K562 treated with DMSO at 1 percent for 48 hours (cell line): ENCODE results near the gene WFDC2. TPM values are rescaled to one million over a fixed set of nuclear protein-coding genes. Genes with fewer than 3 reads are reported as not detected.

Experiments used
- total RNA-seq: library from RNA; unstranded; fragments of 300-600 nt; gene quantifications from 2 replicates; pipeline ENCODE4 v1.2.3, GENCODE V29; 2022; ENCODE audit warnings: low replicate concordance; ENCODE audit errors: extremely low read depth

WFDC2 gene
- not detected in 2 replicates for total RNA-seq

GRCh38 chr20:45469336-45470261 is at the start of gene WFDC2:
Gene WFDC2, plus strand, starts transcription at chr20:45469753. Its CDS starts 29 bp downstream, at chr20:45469782.

GRCh38 chr20:45515147-45515913 is 45.8 kb downstream of the WFDC2 start, which contains the start of gene SPINT3:
Gene SPINT3, minus strand, starts transcription at chr20:45515622. Its CDS starts 14 bp downstream, at chr20:45515608.

Other genes starting within 250 kb of the WFDC2 start
- gene SEMG2, start 248.4 kb upstream of the WFDC2 start, total RNA-seq, result not detected in 2 replicates
- not detected in 2 replicates for gene SLPI, start 215.2 kb upstream of the WFDC2 start, total RNA-seq
- not detected in 2 replicates for gene RBPJL, start 162.9 kb upstream of the WFDC2 start, total RNA-seq
- not detected in 2 replicates for gene MATN4, start 161.5 kb upstream of the WFDC2 start, total RNA-seq
- not detected in 2 replicates for gene SDC4, start 121.3 kb upstream of the WFDC2 start, total RNA-seq
- not detected in 2 replicates for gene SYS1, start 106.6 kb upstream of the WFDC2 start, total RNA-seq
- gene TP53TG5, start 91.4 kb upstream of the WFDC2 start, total RNA-seq, result not detected in 2 replicates
- not detected in 2 replicates for gene DBNDD2, start 61.5 kb upstream of the WFDC2 start, total RNA-seq
- not detected in 2 replicates for gene PIGT, start 53.6 kb upstream of the WFDC2 start, total RNA-seq
- not detected in 2 replicates for gene SPINT3, start 45.9 kb downstream of the WFDC2 start, total RNA-seq
- not detected in 2 replicates for gene WFDC6, start 69.7 kb downstream of the WFDC2 start, total RNA-seq
- gene EPPIN, start 77.6 kb downstream of the WFDC2 start, total RNA-seq, result not detected in 2 replicates
- not detected in 2 replicates for gene WFDC8, start 109.5 kb downstream of the WFDC2 start, total RNA-seq
- gene WFDC10A, start 160.0 kb downstream of the WFDC2 start, total RNA-seq, result not detected in 2 replicates
- gene WFDC9, start 161.5 kb downstream of the WFDC2 start, total RNA-seq, result not detected in 2 replicates
- gene WFDC11, start 200.5 kb downstream of the WFDC2 start, total RNA-seq, result not detected in 2 replicates
- gene WFDC13, start 232.3 kb downstream of the WFDC2 start, total RNA-seq, result not detected in 2 replicates
- gene WFDC10B, start 235.3 kb downstream of the WFDC2 start, total RNA-seq, result not detected in 2 replicates